HepG2 (cell line): ENCODE measurements around the gene TACO1. TPM values are rescaled to one million over a fixed set of nuclear protein-coding genes. Genes with fewer than 3 reads are reported as not detected.
A peak's percentile ranks its signal among the peaks of the same experiment; 100 is the strongest.

Experiments
- CREB3 ChIP-seq: sonication (generic); formaldehyde crosslinking; IDR thresholded peaks from 2 replicates; pipeline ENCODE4 v1.5.0; 2020; ENCODE audit warnings: missing genetic modification reagents
- ELF4 ChIP-seq: sonication (generic); formaldehyde crosslinking; IDR thresholded peaks from 2 replicates; pipeline ENCODE4 v1.5.0; 2020; ENCODE audit warnings: missing genetic modification reagents, mild to moderate bottlenecking, moderate library complexity, borderline replicate concordance
- ETS1 ChIP-seq: sonication (generic); formaldehyde crosslinking; IDR thresholded peaks from 2 replicates; pipeline ENCODE4 v1.4.0; 2020; ENCODE audit warnings: missing genetic modification reagents
- ETV6 ChIP-seq: sonication (generic); formaldehyde crosslinking; conservative IDR thresholded peaks from 2 replicates; pipeline ENCODE4 v1.4.0; 2020; ENCODE audit warnings: missing genetic modification reagents
- GATA4 ChIP-seq: sonication (generic); IDR thresholded peaks from 2 replicates; pipeline ENCODE4 v1.6.1; 2016; ENCODE audit warnings: antibody characterized with exemption, low read depth, borderline replicate concordance
- HNF4G ChIP-seq, 2 experiments: sonication (generic) in 1 of 2; formaldehyde crosslinking in 1 of 2; IDR thresholded peaks; 2 replicates each; pipeline versions ENCODE4 v1.4.0 to v1.6.1; 2011 to 2020; ENCODE audit warnings: borderline replicate concordance in 2 of 2, low read depth in 2 of 2, mild to moderate bottlenecking in 2 of 2, low read length in 1 of 2, missing genetic modification reagents in 1 of 2, moderate library complexity in 1 of 2
- IRF9 ChIP-seq: sonication (generic); formaldehyde crosslinking; IDR thresholded peaks from 2 replicates; pipeline ENCODE4 v1.8.0; 2022; ENCODE audit warnings: missing genetic modification reagents, mild to moderate bottlenecking, borderline replicate concordance
- MXI1 ChIP-seq: IDR thresholded peaks from 3 replicates; pipeline ENCODE4 v1.6.1; 2012; ENCODE audit warnings: low read depth, low read length, inconsistent platforms, borderline replicate concordance
- NR2F1 ChIP-seq, 2 experiments: fragments of 450-650 bp in 1 of 2; formaldehyde crosslinking in 1 of 2; IDR thresholded peaks; 2 replicates each; pipeline versions ENCODE4 v1.5.0 to v1.6.1; 2016 to 2020; ENCODE audit warnings: mild to moderate bottlenecking in 1 of 2, missing compliant biosample characterization in 1 of 2, missing genetic modification reagents in 1 of 2, moderate library complexity in 1 of 2
- PAX8 ChIP-seq: sonication (generic); formaldehyde crosslinking; IDR thresholded peaks from 2 replicates; pipeline ENCODE4 v1.8.0; 2022; ENCODE audit warnings: mild to moderate bottlenecking, missing genetic modification reagents, borderline replicate concordance
- SRY ChIP-seq: sonication (generic); formaldehyde crosslinking; IDR thresholded peaks from 2 replicates; pipeline ENCODE4 v1.8.0; 2022; ENCODE audit warnings: mild to moderate bottlenecking, missing genetic modification reagents
- STAT5B ChIP-seq: sonication (generic); formaldehyde crosslinking; IDR thresholded peaks from 2 replicates; pipeline ENCODE4 v1.4.0; 2020; ENCODE audit warnings: missing genetic modification reagents
- TBX3 ChIP-seq: fragments of 450-650 bp; IDR thresholded peaks from 2 replicates; pipeline ENCODE4 v1.6.1; 2017; ENCODE audit warnings: antibody characterized with exemption, mild to moderate bottlenecking, inconsistent platforms, borderline replicate concordance
- USF2 ChIP-seq, 2 experiments: sonication (generic) in 1 of 2; formaldehyde crosslinking in 1 of 2; IDR thresholded peaks; 2 replicates each; pipeline versions ENCODE4 v1.5.1 to v1.6.1; 2011 to 2020; ENCODE audit warnings: borderline replicate concordance in 1 of 2, low read depth in 1 of 2, low read length in 1 of 2, mild to moderate bottlenecking in 1 of 2, missing genetic modification reagents in 1 of 2, moderate library complexity in 1 of 2
- ZNF160 ChIP-seq: sonication (generic); formaldehyde crosslinking; IDR thresholded peaks from 2 replicates; pipeline ENCODE4 v1.8.0; 2022; ENCODE audit warnings: mild to moderate bottlenecking, inconsistent platforms, missing genetic modification reagents
- ZNF296 ChIP-seq: sonication (generic); formaldehyde crosslinking; conservative IDR thresholded peaks from 2 replicates; pipeline ENCODE4 v1.5.0; 2020; ENCODE audit warnings: mild to moderate bottlenecking, missing genetic modification reagents
- ZNF317 ChIP-seq: sonication (generic); formaldehyde crosslinking; IDR thresholded peaks from 2 replicates; pipeline ENCODE4 v1.5.0; 2020; ENCODE audit warnings: mild to moderate bottlenecking, missing genetic modification reagents
- ZNF83 ChIP-seq: sonication (generic); formaldehyde crosslinking; IDR thresholded peaks from 2 replicates; pipeline ENCODE4 v1.4.0; 2020; ENCODE audit warnings: missing genetic modification reagents, mild to moderate bottlenecking, borderline replicate concordance
- ZSCAN5A ChIP-seq: sonication (generic); formaldehyde crosslinking; IDR thresholded peaks from 2 replicates; pipeline ENCODE4 v1.8.0; 2022; ENCODE audit warnings: mild to moderate bottlenecking, missing genetic modification reagents, borderline replicate concordance
- polyA plus RNA-seq, 8 experiments: library from polyadenylated mRNA; depleted of rRNA in 3 of 8; stranded (reverse) in 7 of 8; unstranded in 1 of 8; fragments of >200 nt; fragmentation: Illumina TruSeq in 4 of 8; extraction: Trizol in 4 of 8; gene quantifications; 2 replicates each; pipeline versions ENCODE4 v1.2.1 to v1.2.3, GENCODE V29; 2011 to 2016; ENCODE audit warnings: low read depth in 4 of 8, missing spikeins in 1 of 8, mixed read lengths in 1 of 8; ENCODE audit not compliant: insufficient read depth in 1 of 8
- total RNA-seq, 5 experiments: library from RNA; depleted of rRNA; stranded (reverse); fragments of >200 nt; fragmentation: Illumina TruSeq; extraction: Trizol; gene quantifications; 2 replicates each; pipeline ENCODE4 v1.2.3, GENCODE V29; 2016; ENCODE audit warnings: low read depth in 1 of 5

Gene TACO1
- total and polyA plus RNA-seq, 2 of the 13 experiments (the other 11 are each of a cell fraction or from before 2014, with no cell fraction given) = 34.7 to 53.6 TPM

- peak; percentile 61; the same call in 1 of the 2 replicates for TF ChIP-seq SRY (CRISPR knock-in tag)
- TF ChIP-seq HNF4G (IDR thresholded peaks at IDR 0.05; ENCODE audit: borderline replicate concordance, low read depth, low read length) = no peak
- TF ChIP-seq HNF4G (CRISPR knock-in tag; IDR thresholded peaks at IDR 0.05; ENCODE audit: borderline replicate concordance, low read depth) = no peak; the same call in 1 of the 2 replicates
- TF ChIP-seq IRF9 = no peak
- peak; percentile 85 for TF ChIP-seq ZNF317 (CRISPR knock-in tag)
- TF ChIP-seq NR2F1 (CRISPR knock-in tag; IDR thresholded peaks at IDR 0.05) = no peak
- peak; percentile 79; the same call in 1 of the 2 replicates for TF ChIP-seq ZNF83 (CRISPR knock-in tag)
- peak; percentile 40; the same call in 2 of the 3 replicates for TF ChIP-seq MXI1
- peak; percentile 37 for TF ChIP-seq ZNF160 (CRISPR knock-in tag)
- TF ChIP-seq PAX8 (CRISPR knock-in tag) = peak; percentile 82; the same call in 1 of the 2 replicates
- 0 out of 2 replicates have a peak, but pooled peaks have one; percentile 32 for TF ChIP-seq ETV6 (CRISPR knock-in tag)
- no peak for TF ChIP-seq ZNF296 (CRISPR knock-in tag)
- peak; percentile 57; the same call in 1 of the 2 replicates for TF ChIP-seq GATA4
- peak; percentile 95; the same call in 1 of the 2 replicates for TF ChIP-seq TBX3
- TF ChIP-seq ETS1 (CRISPR knock-in tag) = no peak
- no peak for TF ChIP-seq CREB3
- no peak for TF ChIP-seq ELF4 (CRISPR knock-in tag)
- TF ChIP-seq USF2 (IDR thresholded peaks at IDR 0.05; ENCODE audit: low read depth, low read length) = no peak
- no peak for TF ChIP-seq USF2 (CRISPR knock-in tag; IDR thresholded peaks at IDR 0.05; ENCODE audit: borderline replicate concordance)
- TF ChIP-seq ZSCAN5A = no peak
- TF ChIP-seq STAT5B = no peak
These were observed 21.2 kb downstream of the TACO1 start, which contains the start of gene MAP3K3 (continued) for GRCh38 chr17:63621684-63622573.
